HEK293 (cell line): ENCODE measurements around the gene PNPLA3.

Experiments used
- CTCF ChIA-PET: fragments of 350-600 bp; formaldehyde crosslinking; extraction: SDS; loops from one replicate; lab custom pipeline; 2021; ENCODE audit warnings: antibody characterized with exemption; lab: Yijun Ruan, JAX
- POLR2A ChIA-PET: fragments of 300-600 bp; formaldehyde crosslinking; extraction: SDS; loops from one replicate; lab custom pipeline; 2020; ENCODE audit warnings: antibody characterized with exemption, inconsistent platforms; lab: Yijun Ruan, JAX
- H3K27ac ChIP-seq: fragments of 200-500 bp; sonication (Bioruptor generic); 2 replicates; pipeline ENCODE4 v1.5.1; 2014; ENCODE audit warnings: low read depth, low read length, control low read depth, inconsistent platforms; ENCODE audit errors: extremely low read depth
- H3K36me3 ChIP-seq, 2 experiments: fragments of 200-500 bp in 1 of 2; sonication (Bioruptor generic) in 1 of 2; 1 replicate in 1 of 2; 2 replicates in 1 of 2; pipeline ENCODE4 v1.5.1; 2014 to 2017; ENCODE audit warnings: inconsistent platforms in 2 of 2, low read length in 2 of 2; ENCODE audit not compliant: control insufficient read depth in 2 of 2, insufficient read depth in 1 of 2
- H3K4me1 ChIP-seq: fragments of 200-500 bp; sonication (Bioruptor generic); 2 replicates; pipeline ENCODE4 v1.5.1; 2014; ENCODE audit warnings: mild to moderate bottlenecking, low read length, inconsistent platforms; ENCODE audit not compliant: control insufficient read depth, insufficient read depth
- H3K4me3 ChIP-seq: 2 replicates; pipeline ENCODE4 v1.5.1; 2011; ENCODE audit warnings: low read depth, mild to moderate bottlenecking, control low read depth, low read length, moderate library complexity
- H3K9me3 ChIP-seq: fragments of 200-500 bp; sonication (Bioruptor generic); 2 replicates; pipeline ENCODE4 v1.5.1; 2014; ENCODE audit warnings: low read depth, low read length, inconsistent platforms; ENCODE audit not compliant: control insufficient read depth, insufficient read depth
- EGR2 ChIP-seq: fragments of 450-650 bp; formaldehyde crosslinking; IDR thresholded peaks from 2 replicates; pipeline ENCODE4 v1.5.1; 2016; ENCODE audit warnings: low read depth, missing biosample characterization, missing genetic modification characterization
- GLIS2 ChIP-seq: fragments of 450-650 bp; formaldehyde crosslinking; IDR thresholded peaks from 2 replicates; pipeline ENCODE4 v1.5.1; 2016; ENCODE audit warnings: missing biosample characterization, missing genetic modification characterization
- KLF1 ChIP-seq: fragments of 450-650 bp; formaldehyde crosslinking; IDR thresholded peaks from 2 replicates; pipeline ENCODE4 v1.5.1; 2016; ENCODE audit warnings: missing biosample characterization, missing genetic modification characterization
- PRDM1 ChIP-seq: fragments of 450-650 bp; formaldehyde crosslinking; IDR thresholded peaks from 2 replicates; pipeline ENCODE4; 2016; ENCODE audit warnings: missing biosample characterization, missing genetic modification characterization
- YY1 ChIP-seq: fragments of 450-650 bp; formaldehyde crosslinking; IDR thresholded peaks from 2 replicates; pipeline ENCODE4 v1.5.1; 2018; ENCODE audit warnings: missing biosample characterization, missing genetic modification characterization
- ZFHX2 ChIP-seq: fragments of 450-650 bp; formaldehyde crosslinking; conservative IDR thresholded peaks from 2 replicates; pipeline ENCODE4 v1.5.1; 2016; ENCODE audit warnings: missing biosample characterization, missing genetic modification characterization
- ZNF132 ChIP-seq: fragments of 450-650 bp; formaldehyde crosslinking; IDR thresholded peaks from 2 replicates; pipeline ENCODE4 v1.5.1; 2017; ENCODE audit warnings: missing biosample characterization, missing genetic modification characterization, borderline replicate concordance
- ZNF366 ChIP-seq: fragments of 450-650 bp; formaldehyde crosslinking; conservative IDR thresholded peaks from 2 replicates; pipeline ENCODE4 v1.5.1; 2016; ENCODE audit warnings: missing biosample characterization, missing genetic modification characterization
- ZNF670 ChIP-seq: fragments of 450-650 bp; formaldehyde crosslinking; IDR thresholded peaks from 2 replicates; pipeline ENCODE4 v1.5.1; 2016; ENCODE audit warnings: missing biosample characterization, missing genetic modification characterization, low read depth
- ZSCAN23 ChIP-seq: fragments of 450-650 bp; formaldehyde crosslinking; IDR thresholded peaks from 2 replicates; pipeline ENCODE4 v1.5.1; 2016; ENCODE audit warnings: missing biosample characterization, missing genetic modification characterization
- TF ChIP-seq, protein P1 (sequence below): fragments of 450-650 bp; formaldehyde crosslinking; IDR thresholded peaks from 2 replicates; pipeline ENCODE4 v1.5.1; 2016; ENCODE audit warnings: missing biosample characterization, missing genetic modification characterization
- TF ChIP-seq, protein P2 (sequence below): fragments of 450-650 bp; formaldehyde crosslinking; IDR thresholded peaks from 2 replicates; pipeline ENCODE4 v1.5.1; 2016; ENCODE audit warnings: missing biosample characterization, missing genetic modification characterization
- TF ChIP-seq, protein P3 (sequence below): fragments of 450-650 bp; formaldehyde crosslinking; IDR thresholded peaks from 2 replicates; pipeline ENCODE4 v1.5.1; 2017; ENCODE audit warnings: missing biosample characterization, missing genetic modification characterization
- TF ChIP-seq, protein P4 (sequence below): fragments of 450-650 bp; formaldehyde crosslinking; IDR thresholded peaks from 2 replicates; pipeline ENCODE4 v1.5.1; 2016; ENCODE audit warnings: missing biosample characterization, missing genetic modification characterization, low read depth

Gene PNPLA3

DNA sequence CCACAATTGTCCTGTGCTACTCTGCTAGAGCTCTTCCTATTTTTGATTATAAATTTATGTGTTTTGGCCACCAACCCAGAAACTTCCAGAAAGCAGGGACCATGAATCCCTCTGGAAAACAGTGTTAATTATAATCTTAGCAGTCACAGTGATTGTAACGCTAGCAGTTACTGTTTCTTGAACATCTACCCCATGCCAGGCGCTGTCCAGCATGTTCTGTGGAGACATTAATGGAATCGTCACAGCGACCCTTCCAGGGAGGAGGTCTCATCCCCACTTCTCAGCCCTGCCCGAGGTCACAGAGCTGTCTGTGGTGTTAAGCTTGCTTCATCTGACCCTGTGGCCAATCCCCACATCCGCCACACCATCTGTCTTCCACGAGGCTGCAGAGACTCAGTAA, 17.9 kb upstream of the PNPLA3 start:
- Histone ChIP-seq H3K4me1 (no peaks in the 10 kb centered on the region), H3K9me3 (no peaks in the 10 kb centered on the region), H3K4me3 (no peak overlapping the region), H3K36me3 (no peaks in the 10 kb centered on the region), H3K27ac (no peak overlapping the region)
- ChIA-PET CTCF (interaction anchor here (0.7 to 1.5 kb wide), 7 partner anchors 10 to 41 kb away, joined by 3 to 8 read pairs (median 4); no protein-coding TSS in a partner anchor), POLR2A (no interaction called here)
- TF ChIP-seq, protein P1, sequence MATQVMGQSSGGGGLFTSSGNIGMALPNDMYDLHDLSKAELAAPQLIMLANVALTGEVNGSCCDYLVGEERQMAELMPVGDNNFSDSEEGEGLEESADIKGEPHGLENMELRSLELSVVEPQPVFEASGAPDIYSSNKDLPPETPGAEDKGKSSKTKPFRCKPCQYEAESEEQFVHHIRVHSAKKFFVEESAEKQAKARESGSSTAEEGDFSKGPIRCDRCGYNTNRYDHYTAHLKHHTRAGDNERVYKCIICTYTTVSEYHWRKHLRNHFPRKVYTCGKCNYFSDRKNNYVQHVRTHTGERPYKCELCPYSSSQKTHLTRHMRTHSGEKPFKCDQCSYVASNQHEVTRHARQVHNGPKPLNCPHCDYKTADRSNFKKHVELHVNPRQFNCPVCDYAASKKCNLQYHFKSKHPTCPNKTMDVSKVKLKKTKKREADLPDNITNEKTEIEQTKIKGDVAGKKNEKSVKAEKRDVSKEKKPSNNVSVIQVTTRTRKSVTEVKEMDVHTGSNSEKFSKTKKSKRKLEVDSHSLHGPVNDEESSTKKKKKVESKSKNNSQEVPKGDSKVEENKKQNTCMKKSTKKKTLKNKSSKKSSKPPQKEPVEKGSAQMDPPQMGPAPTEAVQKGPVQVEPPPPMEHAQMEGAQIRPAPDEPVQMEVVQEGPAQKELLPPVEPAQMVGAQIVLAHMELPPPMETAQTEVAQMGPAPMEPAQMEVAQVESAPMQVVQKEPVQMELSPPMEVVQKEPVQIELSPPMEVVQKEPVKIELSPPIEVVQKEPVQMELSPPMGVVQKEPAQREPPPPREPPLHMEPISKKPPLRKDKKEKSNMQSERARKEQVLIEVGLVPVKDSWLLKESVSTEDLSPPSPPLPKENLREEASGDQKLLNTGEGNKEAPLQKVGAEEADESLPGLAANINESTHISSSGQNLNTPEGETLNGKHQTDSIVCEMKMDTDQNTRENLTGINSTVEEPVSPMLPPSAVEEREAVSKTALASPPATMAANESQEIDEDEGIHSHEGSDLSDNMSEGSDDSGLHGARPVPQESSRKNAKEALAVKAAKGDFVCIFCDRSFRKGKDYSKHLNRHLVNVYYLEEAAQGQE (tag by site-specific recombination) = peak; percentile 81
- no peak for TF ChIP-seq ZNF132 (tag by site-specific recombination)

DNA sequence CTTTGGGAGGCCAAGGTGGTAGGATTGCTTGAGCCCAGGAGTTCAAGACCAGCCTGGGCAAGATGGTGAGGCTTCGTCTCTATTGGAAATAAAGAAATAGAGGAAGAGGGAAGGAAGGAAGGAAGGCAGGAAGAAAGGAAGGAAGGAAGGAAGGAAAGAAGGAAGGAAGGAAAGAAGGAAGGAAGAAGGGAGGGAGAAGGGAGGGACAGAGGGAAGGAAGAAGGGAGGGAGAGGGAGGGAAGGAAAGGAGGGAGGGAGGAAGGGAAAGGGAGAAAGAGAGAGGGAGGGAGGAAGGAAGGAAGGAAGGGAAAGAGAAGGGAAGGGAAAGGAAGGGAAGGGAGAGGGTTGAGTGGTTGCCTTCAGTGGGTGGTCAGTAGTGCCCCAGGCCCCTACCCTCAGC, 13.9 kb upstream of the PNPLA3 start:
- Histone ChIP-seq H3K9me3 (no peaks in the 10 kb centered on the region), H3K36me3 (no peaks in the 10 kb centered on the region), H3K4me1 (no peaks in the 10 kb centered on the region), H3K27ac (no peak overlapping the region), H3K4me3 (no peak overlapping the region)
- TF ChIP-seq ZSCAN23 (no peak), ZNF366 (tag by site-specific recombination) (peak; percentile 96), EGR2 (tag by site-specific recombination) (peak; percentile 24; the same call in 1 of the 2 replicates), ZFHX2 (tag by site-specific recombination) (peak; percentile 46; the same call in 1 of the 2 replicates), PRDM1 (tag by site-specific recombination) (peak; percentile 47; the same call in 1 of the 2 replicates)
- TF ChIP-seq, protein P2, sequence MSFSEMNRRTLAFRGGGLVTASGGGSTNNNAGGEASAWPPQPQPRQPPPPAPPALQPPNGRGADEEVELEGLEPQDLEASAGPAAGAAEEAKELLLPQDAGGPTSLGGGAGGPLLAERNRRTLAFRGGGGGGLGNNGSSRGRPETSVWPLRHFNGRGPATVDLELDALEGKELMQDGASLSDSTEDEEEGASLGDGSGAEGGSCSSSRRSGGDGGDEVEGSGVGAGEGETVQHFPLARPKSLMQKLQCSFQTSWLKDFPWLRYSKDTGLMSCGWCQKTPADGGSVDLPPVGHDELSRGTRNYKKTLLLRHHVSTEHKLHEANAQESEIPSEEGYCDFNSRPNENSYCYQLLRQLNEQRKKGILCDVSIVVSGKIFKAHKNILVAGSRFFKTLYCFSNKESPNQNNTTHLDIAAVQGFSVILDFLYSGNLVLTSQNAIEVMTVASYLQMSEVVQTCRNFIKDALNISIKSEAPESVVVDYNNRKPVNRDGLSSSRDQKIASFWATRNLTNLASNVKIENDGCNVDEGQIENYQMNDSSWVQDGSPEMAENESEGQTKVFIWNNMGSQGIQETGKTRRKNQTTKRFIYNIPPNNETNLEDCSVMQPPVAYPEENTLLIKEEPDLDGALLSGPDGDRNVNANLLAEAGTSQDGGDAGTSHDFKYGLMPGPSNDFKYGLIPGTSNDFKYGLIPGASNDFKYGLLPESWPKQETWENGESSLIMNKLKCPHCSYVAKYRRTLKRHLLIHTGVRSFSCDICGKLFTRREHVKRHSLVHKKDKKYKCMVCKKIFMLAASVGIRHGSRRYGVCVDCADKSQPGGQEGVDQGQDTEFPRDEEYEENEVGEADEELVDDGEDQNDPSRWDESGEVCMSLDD (tag by site-specific recombination) = no peak
- POLR2A ChIA-PET = no interaction called here
- CTCF ChIA-PET = no interaction called here

DNA sequence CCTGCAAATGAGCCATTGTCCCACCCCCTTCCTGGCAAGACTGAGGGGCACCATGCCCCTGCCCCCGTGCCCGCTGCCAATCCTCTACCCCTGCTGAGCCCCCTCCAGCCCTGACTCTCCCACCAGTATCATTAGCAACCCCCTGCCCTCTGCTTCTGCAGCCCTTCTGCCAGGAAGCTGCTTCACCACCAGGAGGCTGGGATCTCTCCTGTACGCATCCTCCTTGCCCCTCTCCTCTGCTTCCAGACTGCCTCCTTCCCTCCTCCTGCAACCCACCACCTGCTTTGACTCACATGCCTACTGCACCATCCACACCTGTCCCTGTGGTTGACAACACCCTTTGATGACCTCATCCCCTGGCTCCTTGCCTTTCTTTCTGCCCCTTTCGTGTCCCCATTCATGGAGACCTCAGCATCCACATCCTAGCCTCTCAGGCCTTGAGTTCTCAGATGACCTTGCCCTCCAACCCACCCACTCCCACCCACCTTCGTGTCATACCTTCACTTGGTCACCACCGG, 13.4 kb upstream of the PNPLA3 start:
- Histone ChIP-seq H3K4me1 (no peaks in the 10 kb centered on the region), H3K36me3 (no peaks in the 10 kb centered on the region)
- TF ChIP-seq, protein P3, sequence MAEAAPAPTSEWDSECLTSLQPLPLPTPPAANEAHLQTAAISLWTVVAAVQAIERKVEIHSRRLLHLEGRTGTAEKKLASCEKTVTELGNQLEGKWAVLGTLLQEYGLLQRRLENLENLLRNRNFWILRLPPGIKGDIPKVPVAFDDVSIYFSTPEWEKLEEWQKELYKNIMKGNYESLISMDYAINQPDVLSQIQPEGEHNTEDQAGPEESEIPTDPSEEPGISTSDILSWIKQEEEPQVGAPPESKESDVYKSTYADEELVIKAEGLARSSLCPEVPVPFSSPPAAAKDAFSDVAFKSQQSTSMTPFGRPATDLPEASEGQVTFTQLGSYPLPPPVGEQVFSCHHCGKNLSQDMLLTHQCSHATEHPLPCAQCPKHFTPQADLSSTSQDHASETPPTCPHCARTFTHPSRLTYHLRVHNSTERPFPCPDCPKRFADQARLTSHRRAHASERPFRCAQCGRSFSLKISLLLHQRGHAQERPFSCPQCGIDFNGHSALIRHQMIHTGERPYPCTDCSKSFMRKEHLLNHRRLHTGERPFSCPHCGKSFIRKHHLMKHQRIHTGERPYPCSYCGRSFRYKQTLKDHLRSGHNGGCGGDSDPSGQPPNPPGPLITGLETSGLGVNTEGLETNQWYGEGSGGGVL (tag by site-specific recombination) = peak; percentile 19; the same call in 1 of the 2 replicates
- TF ChIP-seq, protein P4, sequence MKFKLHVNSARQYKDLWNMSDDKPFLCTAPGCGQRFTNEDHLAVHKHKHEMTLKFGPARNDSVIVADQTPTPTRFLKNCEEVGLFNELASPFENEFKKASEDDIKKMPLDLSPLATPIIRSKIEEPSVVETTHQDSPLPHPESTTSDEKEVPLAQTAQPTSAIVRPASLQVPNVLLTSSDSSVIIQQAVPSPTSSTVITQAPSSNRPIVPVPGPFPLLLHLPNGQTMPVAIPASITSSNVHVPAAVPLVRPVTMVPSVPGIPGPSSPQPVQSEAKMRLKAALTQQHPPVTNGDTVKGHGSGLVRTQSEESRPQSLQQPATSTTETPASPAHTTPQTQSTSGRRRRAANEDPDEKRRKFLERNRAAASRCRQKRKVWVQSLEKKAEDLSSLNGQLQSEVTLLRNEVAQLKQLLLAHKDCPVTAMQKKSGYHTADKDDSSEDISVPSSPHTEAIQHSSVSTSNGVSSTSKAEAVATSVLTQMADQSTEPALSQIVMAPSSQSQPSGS = 0 out of 2 replicates have a peak, but pooled peaks have one; percentile 15
- TF ChIP-seq ZNF670 (tag by site-specific recombination) (no peak), GLIS2 (tag by site-specific recombination) (0 out of 2 replicates have a peak, but pooled peaks have one; percentile 22), ZFHX2 (tag by site-specific recombination) (peak; percentile 37), KLF1 (0 out of 2 replicates have a peak, but pooled peaks have one; percentile 41), YY1 (tag by site-specific recombination) (no peak), EGR2 (tag by site-specific recombination) (0 out of 2 replicates have a peak, but pooled peaks have one; percentile 55)
- TF ChIP-seq, all 188 proteins: peak for 6
- POLR2A ChIA-PET = no interaction called here
- Histone ChIP-seq H3K4me3 (no peak overlapping the region), H3K9me3 (no peaks in the 10 kb centered on the region), H3K27ac (no peak overlapping the region)
- CTCF ChIA-PET = interaction anchor here (0.6 to 1.0 kb wide), 2 partner anchors 14 to 25 kb away, joined by 3 read pairs; no protein-coding TSS in a partner anchor
